Measurements from ENCODE around the gene ARPC3.

GRCh38 chr12:110449799-110450497 is at the start of gene ARPC3:
- TF ChIP-seq CTCF (conservative IDR thresholded peaks at IDR 0.05; ENCODE audit: low read depth, low read length), result peak; percentile 97
- TF ChIP-seq POLR2A (IDR thresholded peaks at IDR 0.05; ENCODE audit: low read depth, low read length), result peak; percentile 82

All from IMR-90 (cell line).